Hepatocyte (in vitro differentiated cells): ENCODE results near the gene ZNF764. TPM values are rescaled to one million over a fixed set of nuclear protein-coding genes. Genes with fewer than 3 reads are reported as not detected.
"Not testable (repeated sequence)": the region's sequence is repeated elsewhere in the genome, so short reads cannot be mapped to it uniquely, and the experiment has no call there.

ENCODE experiments used
- DNase-seq: peaks from one replicate; pipeline ENCODE4 v3.0.0-alpha.2; 2016; ENCODE audit warnings: low spot score
- H2AFZ ChIP-seq: fragments of 200-600 bp; sonication (generic); 2 replicates; pipeline ENCODE4 v1.6.0; 2016; ENCODE audit warnings: antibody characterized with exemption, mild to moderate bottlenecking
- H3K27ac ChIP-seq: fragments of 200-600 bp; sonication (generic); 2 replicates; pipeline ENCODE4 v1.5.1; 2016; ENCODE audit warnings: mild to moderate bottlenecking
- H3K27me3 ChIP-seq: fragments of 200-600 bp; sonication (generic); 2 replicates; pipeline ENCODE4 v1.6.1; 2016
- H3K36me3 ChIP-seq: fragments of 200-600 bp; sonication (generic); replicated peaks from 2 replicates; pipeline ENCODE4 v1.5.1; 2016; ENCODE audit warnings: low read depth; ENCODE audit not compliant: insufficient read depth
- H3K4me1 ChIP-seq: fragments of 200-600 bp; sonication (generic); 2 replicates; pipeline ENCODE4 v1.5.1; 2016; ENCODE audit warnings: mild to moderate bottlenecking, moderate library complexity; ENCODE audit not compliant: insufficient read depth
- H3K4me2 ChIP-seq: fragments of 200-600 bp; sonication (generic); 2 replicates; pipeline ENCODE4 v1.6.0; 2016
- H3K4me3 ChIP-seq: fragments of 200-600 bp; sonication (generic); 2 replicates; pipeline ENCODE4 v1.5.1; 2016; ENCODE audit warnings: mild to moderate bottlenecking
- H3K79me2 ChIP-seq: fragments of 200-600 bp; sonication (generic); 2 replicates; pipeline ENCODE4 v1.6.0; 2017; ENCODE audit warnings: mild to moderate bottlenecking
- H3K9me2 ChIP-seq: fragments of 200-600 bp; sonication (generic); replicated peaks from 2 replicates; pipeline ENCODE4 v1.6.0; 2017; ENCODE audit warnings: mild to moderate bottlenecking; ENCODE audit not compliant: insufficient read depth
- H3K9me3 ChIP-seq: fragments of 200-600 bp; sonication (generic); 2 replicates; pipeline ENCODE4 v1.5.1; 2016; ENCODE audit warnings: low read depth, mild to moderate bottlenecking
- H4K20me1 ChIP-seq: fragments of 200-600 bp; sonication (generic); 2 replicates; pipeline ENCODE4 v1.6.0; 2016; ENCODE audit warnings: mild to moderate bottlenecking; ENCODE audit not compliant: insufficient read depth, poor library complexity, severe bottlenecking
- CTCF ChIP-seq: fragments of 200-600 bp; sonication (generic); IDR thresholded peaks from 2 replicates; pipeline ENCODE4 v1.5.1; 2016; ENCODE audit warnings: antibody characterized with exemption, mild to moderate bottlenecking; ENCODE audit not compliant: poor library complexity
- EZH2 ChIP-seq: fragments of 200-600 bp; sonication (generic); IDR thresholded peaks from 2 replicates; pipeline ENCODE4 v1.6.1; 2016; ENCODE audit warnings: antibody characterized with exemption, mild to moderate bottlenecking, borderline replicate concordance
- EZH2phosphoT487 ChIP-seq: fragments of 200-600 bp; sonication (generic); IDR thresholded peaks from one replicate; pipeline ENCODE4 v1.6.1; 2018; ENCODE audit warnings: antibody characterized with exemption, mild to moderate bottlenecking, low read depth, moderate library complexity; ENCODE audit not compliant: unreplicated experiment, severe bottlenecking
- WGBS: methylation state at CpG from one replicate; pipeline ENCODE4 v1.1.6; 2016; ENCODE audit warnings: low lambda C conversion rate; ENCODE audit errors: missing lambda C conversion rate; 5-methylcytosine and 5-hydroxymethylcytosine counted together
- polyA plus RNA-seq: library from polyadenylated mRNA; unstranded; fragments of >200 nt; fragmentation: Nextera tagmentation; extraction: Ambion mirVana; gene quantifications from 2 replicates; pipeline ENCODE4 v1.2.1, GENCODE V29; 2016
- total RNA-seq: library from RNA; depleted of rRNA; stranded (reverse); fragments of >200 nt; gene quantifications from 2 replicates; pipeline ENCODE4 v1.2.3, GENCODE V29; 2014

ZNF764 gene
- total and polyA plus RNA-seq, 2 experiments from 2014 or later: 9.8 to 12.1 TPM

GRCh38 chr16:30543067-30543466, 15.1 kb downstream of the ZNF764 start:
- no peaks in the 10 kb centered on the region for H3K9me3 ChIP-seq
- peak overlapping the region; percentile 70 for H3K4me2 ChIP-seq
- H4K20me1 ChIP-seq: no peaks in the 10 kb centered on the region
- DNase-seq: no peak
- 77% methylated on average over 5 of the region's 5 CpGs for WGBS
- H3K79me2 ChIP-seq: peaks cover 25% of the 10 kb centered on the region
- peak overlapping the region; percentile 99 for H3K27ac ChIP-seq
- no peaks in the 10 kb centered on the region for H3K27me3 ChIP-seq
- TF ChIP-seq CTCF (no peak), EZH2 (no peak)
- no peaks in the 10 kb centered on the region for H3K9me2 ChIP-seq
- peaks cover 22% of the 10 kb centered on the region for H3K4me1 ChIP-seq
- H2AFZ ChIP-seq: no peak overlapping the region
- H3K36me3 ChIP-seq: no peaks in the 10 kb centered on the region
- H3K4me3 ChIP-seq: no peak overlapping the region

DNA sequence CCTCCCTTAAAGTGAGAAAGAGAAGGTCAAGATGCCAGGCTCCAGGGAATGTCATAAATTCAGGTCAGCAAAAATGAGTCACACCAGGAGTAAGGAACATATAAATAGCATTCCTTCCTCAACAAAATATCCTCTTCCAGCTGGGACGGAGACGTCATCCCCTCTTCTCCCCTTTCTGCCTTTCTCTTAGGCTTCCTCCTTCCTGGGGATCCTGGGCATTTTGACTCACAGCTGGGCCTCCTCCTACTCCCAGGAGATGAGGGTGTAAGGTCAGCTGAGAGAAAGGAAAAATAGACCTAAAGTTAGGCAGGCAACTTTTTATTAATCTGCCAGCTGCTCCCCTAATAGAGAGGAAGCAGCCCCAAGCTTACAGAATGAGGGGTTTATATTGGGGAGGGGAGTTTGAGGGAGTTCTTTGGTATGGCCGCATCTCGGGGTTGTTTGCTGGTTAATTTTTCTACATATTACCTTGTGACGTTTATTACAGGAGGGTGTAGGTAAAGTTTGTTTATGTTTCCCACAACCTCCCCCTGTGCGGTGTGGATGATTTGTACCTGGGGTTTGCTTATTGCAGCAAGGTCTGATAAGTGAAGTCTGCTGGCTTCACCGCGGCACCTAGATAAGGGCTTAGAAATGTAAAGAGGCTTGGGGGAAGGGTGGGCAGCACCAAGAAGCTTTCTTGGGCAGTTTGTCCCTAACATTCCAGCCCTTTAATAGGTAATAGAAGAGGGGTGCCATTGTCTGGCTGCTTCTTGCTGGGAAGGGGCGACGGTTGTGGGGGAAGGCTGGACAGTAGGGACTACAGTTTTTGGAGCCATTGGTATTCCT, 16.5 kb downstream of the ZNF764 start:
- peaks cover 27% of the 10 kb centered on the region for H3K79me2 ChIP-seq
- H3K9me3 ChIP-seq: no peaks in the 10 kb centered on the region
- H3K36me3 ChIP-seq: no peaks in the 10 kb centered on the region
- no peaks in the 10 kb centered on the region for H3K27me3 ChIP-seq
- no peak overlapping the region for H3K4me3 ChIP-seq
- TF ChIP-seq EZH2phosphoT487 (no peak), CTCF (no peak), EZH2 (no peak)
- DNase-seq: peak; percentile 75
- H3K4me1 ChIP-seq: peaks cover 24% of the 10 kb centered on the region
- H3K27ac ChIP-seq: peak overlapping the region; percentile 99
- H3K9me2 ChIP-seq: no peaks in the 10 kb centered on the region
- H3K4me2 ChIP-seq: peak overlapping the region; percentile 70
- 20% methylated on average over 10 of the region's 10 CpGs for WGBS
- no peak overlapping the region for H2AFZ ChIP-seq
- no peaks in the 10 kb centered on the region for H4K20me1 ChIP-seq

GRCh38 chr16:30540916-30541464, 17.2 kb downstream of the ZNF764 start:
- peak overlapping the region; percentile 99 for H3K27ac ChIP-seq

DNA sequence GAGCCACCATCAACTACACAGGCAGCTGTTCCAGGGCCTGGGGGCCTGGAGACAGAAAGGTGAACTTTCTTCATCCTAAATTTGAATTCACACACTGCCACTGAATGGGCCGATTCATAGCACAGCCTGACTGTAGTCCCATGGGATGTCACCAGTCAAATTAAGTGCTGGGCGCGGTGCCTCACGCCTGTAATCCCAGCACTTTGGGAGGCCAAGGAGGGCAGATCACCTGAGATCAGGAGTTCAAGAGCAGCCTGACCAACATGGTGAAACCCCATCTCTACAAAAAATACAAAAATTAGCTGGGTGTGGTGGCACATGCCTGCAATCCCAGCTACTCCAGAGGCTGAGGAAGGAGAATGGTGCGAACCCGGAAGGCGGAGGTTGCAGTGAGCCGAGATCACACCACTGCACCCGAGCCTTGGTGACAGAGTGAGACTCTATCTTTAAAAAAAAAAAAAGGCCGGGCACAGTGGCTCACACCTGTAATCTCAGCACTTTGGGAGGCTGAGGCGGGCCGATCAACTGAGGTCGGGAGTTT, 18.1 kb downstream of the ZNF764 start:
- H3K4me3 ChIP-seq, H3K9me2 ChIP-seq, DNase-seq, H4K20me1 ChIP-seq, H3K27me3 ChIP-seq, H3K36me3 ChIP-seq, H3K4me2 ChIP-seq, H3K9me3 ChIP-seq, H2AFZ ChIP-seq: not testable (repeated sequence)
- Histone ChIP-seq H3K27ac (peak overlapping the region; percentile 99), H3K79me2 (peaks cover 36% of the 10 kb centered on the region), H3K4me1 (peaks cover 37% of the 10 kb centered on the region)
- 85% methylated on average over 13 of the region's 13 CpGs for WGBS

More at GRCh38 chr16:30540916-30541464, 17.2 kb downstream of the ZNF764 start:
- H3K4me2 ChIP-seq: peak overlapping the region; percentile 70
- H2AFZ ChIP-seq, DNase-seq, H3K9me3 ChIP-seq, H3K36me3 ChIP-seq, H3K4me3 ChIP-seq, H4K20me1 ChIP-seq, H3K27me3 ChIP-seq, H3K9me2 ChIP-seq: not testable (repeated sequence)
- peaks cover 31% of the 10 kb centered on the region for H3K4me1 ChIP-seq
- H3K79me2 ChIP-seq: peaks cover 34% of the 10 kb centered on the region
- WGBS: 38% methylated on average over 9 of the region's 9 CpGs
